BE2C (cell line): ENCODE data around the gene STX2.

Experiments
- DNase-seq: peaks from one replicate; pipeline ENCODE4 v3.0.0-alpha.2; 2020
- H3K27me3 ChIP-seq: fragments of 250-450 bp; sonication (Bioruptor Pico); 2 replicates; pipeline ENCODE4 v1.5.1; 2020; ENCODE audit warnings: mild to moderate bottlenecking
- H3K36me3 ChIP-seq: fragments of 250-450 bp; sonication (Bioruptor Pico); 2 replicates; pipeline ENCODE4 v1.5.1; 2020; ENCODE audit warnings: mild to moderate bottlenecking
- H3K4me1 ChIP-seq: fragments of 250-450 bp; sonication (Bioruptor Pico); 2 replicates; pipeline ENCODE4 v1.5.1; 2020
- H3K4me3 ChIP-seq: 2 replicates; pipeline ENCODE4 v1.5.1; 2011; ENCODE audit warnings: low read depth, low read length
- H3K9me3 ChIP-seq: fragments of 250-450 bp; sonication (Bioruptor Pico); 2 replicates; pipeline ENCODE4 v1.5.1; 2020
- CTCF ChIP-seq: IDR thresholded peaks from 2 replicates; pipeline ENCODE4 v1.5.1; 2012; ENCODE audit warnings: mild to moderate bottlenecking, low read depth, low read length

The STX2 gene

GRCh38 chr12:130809791-130810190 lies 29.3 kb downstream of the STX2 start:
- Histone ChIP-seq H3K36me3 (peaks cover 29% of the 10 kb centered on the region), H3K4me3 (no peak overlapping the region), H3K9me3 (no peaks in the 10 kb centered on the region), H3K4me1 (no peaks in the 10 kb centered on the region), H3K27me3 (no peaks in the 10 kb centered on the region)
- no peak for DNase-seq
- no peak for TF ChIP-seq CTCF

- no peaks in the 10 kb centered on the region for H3K4me1 ChIP-seq
- peaks cover 25% of the 10 kb centered on the region for H3K36me3 ChIP-seq
- no peak for TF ChIP-seq CTCF
Observed at GRCh38 chr12:130807309-130807708, 31.7 kb downstream of the STX2 start.

GRCh38 chr12:130806574-130806973 lies 32.5 kb downstream of the STX2 start:
- H3K4me3 ChIP-seq, result no peak overlapping the region

More at GRCh38 chr12:130807309-130807708, 31.7 kb downstream of the STX2 start:
- H3K4me3 ChIP-seq, result no peak overlapping the region
- no peaks in the 10 kb centered on the region for H3K27me3 ChIP-seq
- DNase-seq, result no peak
- H3K9me3 ChIP-seq, result no peaks in the 10 kb centered on the region

GRCh38 chr12:130805635-130806034 lies 33.4 kb downstream of the STX2 start:
- peaks cover 23% of the 10 kb centered on the region for H3K36me3 ChIP-seq

More at GRCh38 chr12:130806574-130806973, 32.5 kb downstream of the STX2 start:
- no peak for DNase-seq
- H3K4me1 ChIP-seq, result no peaks in the 10 kb centered on the region
- H3K36me3 ChIP-seq, result peaks cover 26% of the 10 kb centered on the region
- no peak for TF ChIP-seq CTCF
- H3K27me3 ChIP-seq, result no peaks in the 10 kb centered on the region
- no peaks in the 10 kb centered on the region for H3K9me3 ChIP-seq

GRCh38 chr12:130804216-130804615 lies 34.8 kb downstream of the STX2 start:
- Histone ChIP-seq H3K9me3 (no peaks in the 10 kb centered on the region), H3K36me3 (peaks cover 22% of the 10 kb centered on the region)

More at GRCh38 chr12:130805635-130806034, 33.4 kb downstream of the STX2 start:
- TF ChIP-seq CTCF, result no peak
- H3K4me3 ChIP-seq, result no peak overlapping the region
- no peaks in the 10 kb centered on the region for H3K4me1 ChIP-seq
- DNase-seq, result no peak
- H3K27me3 ChIP-seq, result no peaks in the 10 kb centered on the region
- no peaks in the 10 kb centered on the region for H3K9me3 ChIP-seq

GRCh38 chr12:130803702-130804101 lies 35.3 kb downstream of the STX2 start:
- Histone ChIP-seq H3K9me3 (no peaks in the 10 kb centered on the region), H3K36me3 (peaks cover 27% of the 10 kb centered on the region), H3K27me3 (no peaks in the 10 kb centered on the region), H3K4me3 (no peak overlapping the region), H3K4me1 (no peaks in the 10 kb centered on the region)
- no peak for DNase-seq
- no peak for TF ChIP-seq CTCF

More at GRCh38 chr12:130804216-130804615, 34.8 kb downstream of the STX2 start:
- DNase-seq, result no peak
- TF ChIP-seq CTCF, result no peak
- Histone ChIP-seq H3K27me3 (no peaks in the 10 kb centered on the region), H3K4me1 (no peaks in the 10 kb centered on the region), H3K4me3 (no peak overlapping the region)
